GF-D8 (cell line): ENCODE measurements around the gene DTNB.
"Not testable (repeated sequence)": the region's sequence is repeated elsewhere in the genome, so short reads cannot be mapped to it uniquely, and the experiment has no call there.

Experiments
- DNase-seq: peaks from one replicate; lab custom pipeline; 2025; lab: John Stamatoyannopoulos, UW

DTNB gene

DNA sequence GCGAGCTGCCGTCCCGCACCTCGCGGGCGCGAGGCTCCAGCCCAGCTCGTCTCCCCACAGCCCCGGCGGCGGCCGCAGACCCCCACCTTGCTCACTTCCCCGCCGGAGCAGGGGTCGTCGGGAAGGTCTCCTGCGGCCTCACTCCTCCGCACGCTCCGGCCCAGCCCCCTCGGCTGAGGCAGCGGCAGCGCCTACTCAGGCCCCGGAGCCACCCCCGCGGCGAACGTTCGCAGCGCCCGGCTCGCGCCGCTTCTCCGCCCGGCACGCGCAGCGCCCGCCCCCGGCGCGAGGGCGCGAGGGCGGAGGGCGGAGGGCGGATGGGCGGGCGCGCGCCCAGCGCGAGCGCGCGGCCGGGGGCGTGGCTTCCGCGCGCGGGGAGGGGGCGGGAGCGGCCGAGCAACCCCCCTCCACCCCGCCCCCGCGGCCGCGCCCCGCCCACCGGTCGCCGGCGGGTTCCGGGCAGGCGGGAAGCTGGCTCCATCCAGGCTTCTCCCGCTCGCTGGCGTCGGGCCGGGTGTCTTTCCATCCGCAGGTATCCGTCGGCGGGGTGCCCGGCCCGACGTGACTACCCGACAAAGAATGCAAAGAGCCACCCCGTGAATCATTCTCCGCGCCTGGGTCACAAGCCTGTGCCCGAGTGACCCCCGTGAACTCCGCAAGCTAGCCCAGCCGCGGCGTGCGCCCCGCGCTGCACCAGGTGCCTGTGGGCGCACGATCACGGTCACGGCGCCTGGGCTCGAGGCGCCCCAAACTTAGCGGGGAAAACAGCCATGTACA is at the start of gene DTNB:
Gene DTNB, minus strand, starts transcription at position 278 of the 777 bp plus-strand sequence. CDS start 20,917 bp downstream, outside the sequence.
- DNase-seq, result no peak

DNA sequence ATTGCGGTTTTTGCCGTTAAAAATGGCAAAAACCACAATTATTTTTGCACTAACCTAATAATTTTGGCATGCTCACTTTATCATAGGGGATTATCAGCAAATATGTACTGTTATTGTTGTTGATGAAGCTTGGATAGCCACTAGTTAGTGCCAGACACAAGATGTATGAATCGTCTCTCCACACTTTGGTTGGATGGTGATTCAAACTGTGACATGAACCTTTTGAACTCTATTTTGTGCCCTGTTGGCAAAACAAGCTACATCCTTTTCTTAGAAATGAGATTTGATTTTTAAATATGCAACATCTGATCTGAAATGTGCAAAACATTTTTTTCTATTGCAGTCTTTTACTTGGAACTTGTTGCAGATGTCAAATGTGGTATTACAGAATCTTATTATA is 48.8 kb upstream of the DTNB start:
- DNase-seq, result no peak

- no peak for DNase-seq
Measured at GRCh38 chr2:25720575-25720974, 47.2 kb upstream of the DTNB start.

DNA sequence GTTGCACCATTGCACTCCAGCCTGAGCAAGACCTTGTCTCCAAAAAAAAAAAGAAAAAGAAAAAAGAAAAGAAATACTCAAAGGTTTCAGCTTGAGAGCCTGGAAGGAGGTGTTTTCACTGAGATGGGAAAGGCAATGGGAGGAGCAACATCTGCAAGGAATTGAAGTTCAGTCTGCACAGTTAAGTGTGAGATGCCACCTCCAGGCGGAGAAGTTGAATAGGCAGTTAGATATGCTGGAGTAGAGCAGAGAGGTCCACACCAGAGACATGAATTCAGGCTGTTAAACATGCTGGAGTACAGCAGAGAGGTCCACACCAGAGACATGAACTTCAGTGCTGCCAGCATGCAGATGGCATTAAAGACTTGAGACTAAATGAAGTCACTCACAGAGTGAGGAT is 41.4 kb upstream of the DTNB start:
- no peak for DNase-seq

DNA sequence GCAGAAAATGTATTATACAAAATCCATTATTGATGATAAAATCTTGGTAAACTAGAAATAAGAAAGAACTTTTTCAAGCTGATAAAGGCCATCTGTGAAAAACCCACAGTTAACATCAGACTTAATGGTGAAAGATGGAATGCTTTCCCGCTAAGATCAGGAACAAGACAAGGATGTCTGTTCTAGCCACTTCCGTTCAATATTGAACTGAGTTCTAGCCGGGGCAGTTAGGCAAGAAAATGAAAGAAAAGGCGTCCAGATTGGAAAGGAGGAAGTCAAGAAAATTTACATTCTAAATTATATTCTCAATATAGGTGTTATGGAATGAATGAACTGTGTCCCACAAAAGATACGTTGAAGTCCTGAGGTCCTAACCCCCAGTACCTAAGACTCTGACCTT is 39.1 kb upstream of the DTNB start:
- DNase-seq, result no peak

GRCh38 chr2:25711675-25712354 is 38.4 kb upstream of the DTNB start:
- DNase-seq, result no peak

DNA sequence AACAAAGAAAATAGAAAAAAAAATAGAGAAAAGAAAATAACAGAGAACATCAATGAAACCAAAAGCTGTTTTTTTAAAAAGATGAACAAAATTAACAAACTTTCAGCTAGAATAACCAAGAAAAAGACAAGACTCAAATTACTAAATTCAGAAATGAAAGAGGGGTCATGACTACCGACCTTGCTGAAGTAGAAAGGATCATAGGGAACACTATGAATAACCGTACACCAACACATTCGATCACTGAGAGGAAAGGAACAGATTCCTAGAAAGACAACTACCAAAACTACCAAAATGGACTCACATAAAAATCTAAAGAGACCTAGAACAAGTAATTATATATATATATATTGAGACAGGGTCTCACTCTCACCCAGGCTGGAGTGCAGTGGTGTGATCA is 37.4 kb upstream of the DTNB start:
- no peak for DNase-seq

DNA sequence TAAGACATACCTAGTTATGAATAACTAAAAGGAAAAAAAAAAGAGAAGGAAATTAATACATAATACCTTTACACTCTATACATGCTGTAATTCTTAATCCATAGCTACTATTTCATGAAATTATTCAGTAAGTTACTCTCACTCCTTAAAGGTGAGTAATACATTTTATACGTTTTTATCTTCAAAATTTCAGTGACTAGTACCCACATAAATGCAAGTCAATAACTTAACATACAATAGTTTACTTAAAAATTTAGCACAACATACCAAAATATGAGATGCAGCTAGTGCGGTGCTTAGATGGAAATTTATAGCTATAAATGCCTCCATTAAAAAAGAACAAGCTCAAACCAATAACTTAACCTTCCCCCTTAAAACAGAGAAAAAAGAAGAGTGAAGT is 36.0 kb upstream of the DTNB start:
- no peak for DNase-seq

GRCh38 chr2:25707927-25708590 is 34.7 kb upstream of the DTNB start:
- DNase-seq, result no peak

DNA sequence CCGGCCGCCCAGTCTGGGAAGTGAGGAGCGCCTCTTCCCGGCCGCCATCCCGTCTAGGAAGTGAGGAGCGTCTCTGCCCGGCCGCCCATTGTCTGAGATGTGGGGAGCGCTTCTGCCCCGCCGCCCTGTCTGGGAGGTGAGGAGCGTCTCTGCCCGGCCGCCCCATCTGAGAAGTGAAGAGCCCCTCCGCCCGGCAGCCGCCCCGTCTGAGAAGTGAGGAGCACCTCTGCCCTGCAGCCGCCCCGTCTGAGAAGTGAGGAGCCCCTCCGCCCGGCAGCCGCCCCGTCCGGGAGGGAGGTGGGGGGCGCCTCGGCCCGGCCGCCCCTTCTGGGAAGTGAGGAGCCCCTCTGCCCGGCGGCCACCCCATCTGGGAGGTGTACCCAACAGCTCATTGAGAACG is 32.2 kb upstream of the DTNB start:
- not testable (repeated sequence) for DNase-seq

DNA sequence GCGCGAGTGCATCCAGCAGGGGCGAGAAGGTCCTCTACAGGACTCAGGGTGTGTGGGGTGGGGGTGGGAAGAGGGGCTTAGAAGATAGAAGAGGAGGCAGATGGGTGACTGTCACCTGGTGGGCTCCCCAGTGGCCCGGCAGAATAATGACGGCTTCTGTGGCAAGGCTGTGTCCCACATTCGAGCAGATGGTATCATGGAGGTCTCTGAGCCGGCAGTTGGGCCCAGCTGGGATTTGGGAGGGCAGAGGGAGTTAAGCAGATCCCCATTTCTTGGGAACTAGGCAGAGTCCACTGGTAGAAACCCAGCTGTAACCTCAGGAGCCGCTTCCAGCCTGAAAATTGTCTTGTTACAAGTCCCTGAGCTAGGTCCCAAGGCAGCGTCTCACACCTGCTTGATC is 28.4 kb upstream of the DTNB start:
- DNase-seq, result no peak

DNA sequence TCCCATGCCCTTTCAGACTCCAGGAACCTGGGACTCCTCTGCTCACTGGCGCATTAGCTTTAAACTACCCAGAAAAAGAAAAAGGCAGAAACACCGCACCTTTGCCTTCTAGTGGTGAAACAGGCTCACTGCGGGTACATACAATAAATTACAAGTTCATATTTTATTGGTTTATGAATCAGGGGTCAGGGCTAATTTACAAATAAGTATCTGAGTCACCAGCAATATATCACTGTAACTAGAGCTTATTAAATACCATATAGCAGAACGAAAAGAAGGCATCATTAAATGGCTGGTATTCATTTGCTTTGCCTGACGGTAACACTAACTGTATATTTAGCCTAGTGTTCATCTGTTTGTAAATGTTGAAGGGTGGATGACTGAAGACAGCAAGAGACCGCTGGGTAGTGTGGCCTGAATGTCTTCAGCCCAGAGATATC is 26.9 kb upstream of the DTNB start:
- no peak for DNase-seq

DNA sequence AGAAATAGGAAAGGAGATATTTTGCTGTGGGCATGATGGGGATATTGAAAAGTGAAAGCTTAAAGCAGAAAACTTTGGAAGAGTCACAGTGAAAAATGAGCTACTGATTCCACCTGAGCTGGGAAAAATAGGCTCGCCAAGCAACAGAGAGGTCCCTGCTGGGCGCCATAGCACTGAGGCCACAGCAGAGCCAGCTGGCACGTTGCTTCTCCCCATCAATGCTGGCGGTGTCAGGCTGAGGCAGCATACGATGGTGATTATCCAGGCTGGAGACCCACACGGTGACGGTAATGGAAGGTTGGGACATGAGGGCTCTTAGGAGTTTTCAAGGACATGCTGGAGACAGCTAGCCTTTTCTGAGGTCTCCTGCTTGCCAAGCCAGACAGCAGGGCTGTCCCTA is 25.8 kb upstream of the DTNB start:
- no peak for DNase-seq

DNA sequence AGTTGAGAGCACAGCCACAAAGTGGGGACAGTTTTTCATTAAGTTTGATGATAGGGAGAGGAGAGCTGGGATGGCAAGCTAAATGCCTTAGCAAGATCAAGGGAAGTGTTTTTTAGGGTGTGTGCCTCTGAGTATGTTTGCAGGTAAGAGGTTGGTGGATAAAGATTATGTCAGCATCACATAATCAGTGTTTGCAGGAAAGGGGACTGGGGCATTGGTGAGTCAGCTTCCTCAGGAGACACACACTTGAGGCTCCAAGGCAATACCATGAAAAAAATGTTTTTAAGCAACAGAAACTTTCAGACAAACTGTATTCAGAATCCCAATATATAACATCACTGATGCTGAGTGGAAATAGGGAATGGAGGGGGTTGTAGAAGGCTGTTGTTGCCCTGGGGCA is 25.4 kb upstream of the DTNB start:
- DNase-seq, result no peak

GRCh38 chr2:25697559-25698341 is 24.4 kb upstream of the DTNB start:
- DNase-seq, result no peak

DNA sequence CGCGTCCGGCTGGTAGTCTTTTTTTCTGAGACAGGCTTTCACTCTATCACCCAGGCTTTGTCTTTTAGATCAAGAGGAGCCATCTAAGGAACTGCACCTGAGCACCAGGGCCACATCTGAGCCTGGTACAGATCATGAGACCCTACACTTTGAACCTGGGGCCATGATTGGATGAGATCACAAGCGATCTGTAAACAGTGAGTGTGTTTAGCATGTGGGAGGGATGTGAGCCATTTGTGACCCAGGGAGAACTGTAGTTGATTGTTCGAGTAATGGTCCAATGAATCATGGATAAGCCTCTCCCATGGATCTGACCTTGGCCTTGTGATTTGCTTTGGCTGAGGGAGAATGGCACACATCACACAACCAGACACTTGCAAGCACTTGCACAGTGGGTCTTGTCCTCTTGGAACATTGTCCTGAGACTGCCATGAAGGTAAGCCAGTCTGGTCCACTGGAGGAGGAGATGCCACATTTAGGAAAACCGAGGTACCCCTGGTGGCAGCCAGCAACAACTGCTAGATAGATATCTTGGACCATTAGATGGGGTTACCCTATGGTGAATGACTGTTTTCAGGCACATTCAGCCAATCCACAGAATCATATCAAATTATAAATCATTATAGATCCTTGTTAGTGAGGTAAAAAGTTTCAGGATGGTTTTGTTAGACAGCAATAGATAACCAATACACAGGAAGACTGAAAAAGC is 19.5 kb upstream of the DTNB start:
- no peak for DNase-seq

DNA sequence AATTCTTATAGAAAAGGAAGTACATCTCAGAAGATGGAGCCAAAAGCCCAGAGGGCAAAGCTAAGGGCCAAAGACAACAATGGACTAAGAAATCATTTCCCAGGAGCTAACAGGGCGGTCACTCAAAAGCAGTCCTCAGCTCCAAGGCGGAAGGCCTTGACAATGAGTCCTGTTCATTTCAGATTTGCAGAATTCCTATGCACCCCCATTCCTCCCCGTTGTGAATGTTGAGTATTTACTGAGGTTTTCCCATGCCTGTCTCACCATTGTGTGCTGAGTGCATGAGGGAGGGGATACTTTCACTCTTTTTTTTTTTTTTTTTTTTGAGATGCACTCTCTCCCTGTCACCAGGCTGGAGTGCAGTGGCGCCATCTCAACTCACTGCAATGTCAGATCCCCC is 18.8 kb upstream of the DTNB start:
- no peak for DNase-seq

DNA sequence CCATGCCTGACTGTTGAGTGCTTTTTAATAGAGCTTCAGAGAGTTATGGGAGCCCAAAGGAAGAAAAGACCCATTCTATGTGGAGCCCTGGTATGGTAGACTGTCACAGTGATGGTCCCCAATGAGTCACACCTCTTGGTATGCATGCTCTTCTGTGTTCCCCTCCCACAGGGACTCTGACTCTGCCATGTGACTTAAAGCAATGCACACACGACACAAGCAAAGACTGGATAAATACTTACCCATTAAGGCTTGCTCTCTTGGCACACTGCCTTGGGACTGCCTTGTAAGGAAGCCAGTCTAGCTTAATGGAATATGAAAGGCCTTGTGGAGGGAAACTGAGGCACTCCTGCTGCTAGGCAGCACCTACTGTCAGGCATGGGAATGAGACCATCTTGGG is 16.7 kb upstream of the DTNB start:
- no peak for DNase-seq

GRCh38 chr2:25688236-25688635 is 14.9 kb upstream of the DTNB start:
- DNase-seq, result no peak

DNA sequence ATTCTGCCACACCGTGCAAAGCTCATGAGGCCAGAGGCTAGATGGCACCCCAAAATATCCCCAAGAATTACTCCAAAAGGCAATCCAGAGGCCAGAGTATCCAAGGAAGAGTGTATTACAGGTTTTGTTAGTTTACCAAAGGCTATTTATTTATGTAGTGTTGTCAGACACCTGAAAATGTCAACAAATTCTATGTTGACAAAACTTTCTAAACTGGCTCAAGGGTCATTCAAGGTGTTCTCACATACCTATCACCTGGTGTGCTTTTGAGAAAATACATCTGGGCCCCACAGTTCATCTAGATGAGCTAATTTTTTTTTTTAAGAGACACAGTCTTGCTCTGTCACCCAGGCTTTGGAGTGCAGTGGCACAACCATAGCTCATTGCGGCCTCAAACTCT is 12.4 kb upstream of the DTNB start:
- no peak for DNase-seq

GRCh38 chr2:25684577-25685473 is 11.4 kb upstream of the DTNB start:
- DNase-seq, result no peak
